MM.1S (cell line): ENCODE data around the gene IFITM10.

Experiments used
- EZH2phosphoT487 ChIP-seq: fragments of 300-600 bp; sonication (generic); IDR thresholded peaks from 2 replicates; pipeline ENCODE4 v1.6.1; 2018; ENCODE audit warnings: antibody characterized with exemption, low read length
- TF ChIP-seq, protein P1 (sequence below): fragments of 300-600 bp; sonication (generic); IDR thresholded peaks from 2 replicates; pipeline ENCODE4 v1.5.1; 2016; ENCODE audit warnings: antibody characterized with exemption, low read length, mixed read lengths

DNA sequence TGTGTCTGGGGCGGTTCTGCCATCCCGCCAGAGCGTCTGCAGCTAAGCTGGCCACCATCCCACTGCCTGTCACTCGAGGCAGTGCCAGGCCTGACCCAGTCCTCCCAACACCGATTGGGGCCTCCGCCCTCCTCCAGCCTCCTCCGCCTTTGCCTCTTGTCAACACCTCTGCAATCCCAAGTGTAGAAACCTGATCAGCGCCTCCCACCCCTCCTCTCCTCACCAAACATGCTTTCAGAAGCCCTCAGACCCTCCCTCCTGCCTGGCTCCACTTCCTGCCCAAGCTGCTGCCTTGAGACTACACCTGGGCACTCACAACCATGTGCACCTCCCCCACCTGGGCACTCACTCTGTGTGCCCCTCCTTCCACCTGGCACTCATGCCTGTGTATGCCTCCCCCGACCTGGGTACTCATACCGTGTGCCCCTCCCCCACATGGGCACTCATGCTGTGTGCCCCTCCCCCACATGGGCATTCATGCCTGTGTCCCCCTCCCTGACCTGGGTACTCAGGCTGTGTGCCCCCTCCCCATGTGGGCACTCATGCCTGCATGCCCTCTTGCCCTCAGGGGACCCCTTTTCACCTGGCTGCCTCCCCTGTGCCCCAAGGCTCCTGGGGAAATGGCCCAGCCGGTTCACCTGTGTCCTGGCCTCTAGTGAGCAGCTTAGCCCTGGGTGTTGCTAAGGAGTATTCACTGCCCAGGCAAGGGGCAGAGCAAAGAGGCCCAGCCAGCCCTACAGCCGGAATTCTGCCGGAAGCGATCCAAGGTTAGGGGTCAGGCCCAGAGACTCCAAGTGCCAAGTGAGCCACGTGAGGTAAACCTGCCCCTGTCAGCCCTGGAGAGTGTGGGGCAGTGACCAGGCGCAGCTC is 5.5 kb upstream of the IFITM10 start:
- TF ChIP-seq, protein P1, sequence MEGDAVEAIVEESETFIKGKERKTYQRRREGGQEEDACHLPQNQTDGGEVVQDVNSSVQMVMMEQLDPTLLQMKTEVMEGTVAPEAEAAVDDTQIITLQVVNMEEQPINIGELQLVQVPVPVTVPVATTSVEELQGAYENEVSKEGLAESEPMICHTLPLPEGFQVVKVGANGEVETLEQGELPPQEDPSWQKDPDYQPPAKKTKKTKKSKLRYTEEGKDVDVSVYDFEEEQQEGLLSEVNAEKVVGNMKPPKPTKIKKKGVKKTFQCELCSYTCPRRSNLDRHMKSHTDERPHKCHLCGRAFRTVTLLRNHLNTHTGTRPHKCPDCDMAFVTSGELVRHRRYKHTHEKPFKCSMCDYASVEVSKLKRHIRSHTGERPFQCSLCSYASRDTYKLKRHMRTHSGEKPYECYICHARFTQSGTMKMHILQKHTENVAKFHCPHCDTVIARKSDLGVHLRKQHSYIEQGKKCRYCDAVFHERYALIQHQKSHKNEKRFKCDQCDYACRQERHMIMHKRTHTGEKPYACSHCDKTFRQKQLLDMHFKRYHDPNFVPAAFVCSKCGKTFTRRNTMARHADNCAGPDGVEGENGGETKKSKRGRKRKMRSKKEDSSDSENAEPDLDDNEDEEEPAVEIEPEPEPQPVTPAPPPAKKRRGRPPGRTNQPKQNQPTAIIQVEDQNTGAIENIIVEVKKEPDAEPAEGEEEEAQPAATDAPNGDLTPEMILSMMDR: no peak
- no peak for TF ChIP-seq EZH2phosphoT487
